Stimulated activated CD4-positive, alpha-beta T cell treated with anti-CD3 and anti-CD28 coated beads, TNF-alpha, amount 100 ng/mL, for 1 hour (primary cell): ENCODE measurements around the gene AKNA.

ENCODE experiments used
- DNase-seq, 3 donors: peaks; one replicate each; pipeline ENCODE4 v3.0.0-alpha.2; 2020; ENCODE audit warnings: low read depth in 3 of 3, low spot score in 1 of 3

The AKNA gene

DNA sequence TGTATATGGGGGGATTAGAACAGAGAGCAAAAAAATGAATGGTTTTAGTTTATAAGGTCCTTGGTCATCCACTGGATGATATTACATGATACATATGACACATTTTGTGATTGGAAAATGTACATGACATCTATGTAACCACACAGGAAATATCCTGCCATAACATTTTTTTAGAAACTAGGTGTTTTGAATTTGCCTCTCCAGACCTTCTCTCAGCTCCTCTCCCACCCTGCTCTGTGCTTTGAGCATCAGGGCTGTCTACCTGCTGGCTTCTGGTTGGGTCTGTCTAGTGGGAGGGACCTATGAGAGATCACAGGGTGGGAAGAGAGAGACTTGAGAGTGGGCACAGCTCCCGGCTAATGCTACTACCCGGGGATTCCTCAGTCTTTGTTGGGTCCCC, 24.4 kb downstream of the AKNA start:
- DNase-seq, result no peak

DNA sequence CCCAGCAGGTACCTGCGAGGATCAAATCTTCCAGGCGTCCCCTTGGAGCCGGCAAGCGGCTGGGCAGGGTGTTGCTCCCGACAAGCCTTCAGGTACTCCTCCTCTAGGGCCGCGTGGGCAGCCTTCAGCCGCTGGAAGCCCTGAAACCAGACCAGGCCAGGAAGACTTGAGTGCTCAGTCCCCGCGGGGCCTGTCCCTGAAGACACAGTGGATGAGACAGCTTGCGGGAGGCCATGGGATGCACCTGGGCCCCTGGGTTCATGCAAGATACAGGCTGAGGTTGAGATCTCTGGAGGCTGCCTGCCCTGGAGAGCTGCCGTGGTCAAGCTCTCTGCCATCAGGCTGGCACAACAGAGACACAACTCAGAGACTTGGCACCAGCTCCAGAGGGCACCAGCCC, 25.4 kb downstream of the AKNA start:
- no peak for DNase-seq

DNA sequence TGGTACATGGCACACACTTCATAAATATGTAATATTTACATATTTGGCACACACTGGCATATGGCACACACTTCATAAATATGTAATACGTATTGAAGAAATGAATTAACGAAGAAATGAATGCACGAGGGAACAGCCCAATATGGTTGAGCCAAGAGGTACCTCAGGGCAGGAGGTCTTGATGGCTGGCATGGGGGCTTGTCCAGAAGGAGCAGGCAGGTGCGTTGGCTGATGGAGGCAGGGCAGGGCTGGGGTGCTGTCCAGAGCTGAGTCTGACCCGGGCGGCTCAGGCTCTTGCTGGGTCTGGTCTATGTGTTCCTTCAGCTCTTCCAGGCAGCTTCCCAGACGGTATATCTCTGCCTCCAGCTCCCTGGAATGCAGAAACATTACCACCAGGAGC, 26.2 kb downstream of the AKNA start:
- no peak for DNase-seq

DNA sequence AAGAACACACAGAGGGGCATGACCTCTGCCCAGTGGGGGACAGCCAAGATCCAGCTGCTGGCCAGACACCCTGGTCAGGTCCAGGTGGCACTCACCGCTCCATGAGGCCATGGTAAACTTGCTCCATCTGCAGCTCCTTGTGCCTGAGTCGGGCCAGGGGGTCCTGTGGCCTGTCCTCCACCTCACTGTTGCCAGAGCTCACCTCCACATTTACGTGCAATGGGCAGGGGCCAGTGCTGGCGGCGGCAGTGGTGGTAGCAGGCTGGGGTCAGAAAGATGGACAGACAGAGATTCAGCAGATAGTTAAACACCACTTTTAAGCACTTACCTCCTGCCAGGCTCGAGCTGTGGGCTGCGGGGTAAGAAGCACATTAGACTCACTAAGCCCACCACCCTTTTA, 28.0 kb downstream of the AKNA start:
- DNase-seq, result no peak

DNA sequence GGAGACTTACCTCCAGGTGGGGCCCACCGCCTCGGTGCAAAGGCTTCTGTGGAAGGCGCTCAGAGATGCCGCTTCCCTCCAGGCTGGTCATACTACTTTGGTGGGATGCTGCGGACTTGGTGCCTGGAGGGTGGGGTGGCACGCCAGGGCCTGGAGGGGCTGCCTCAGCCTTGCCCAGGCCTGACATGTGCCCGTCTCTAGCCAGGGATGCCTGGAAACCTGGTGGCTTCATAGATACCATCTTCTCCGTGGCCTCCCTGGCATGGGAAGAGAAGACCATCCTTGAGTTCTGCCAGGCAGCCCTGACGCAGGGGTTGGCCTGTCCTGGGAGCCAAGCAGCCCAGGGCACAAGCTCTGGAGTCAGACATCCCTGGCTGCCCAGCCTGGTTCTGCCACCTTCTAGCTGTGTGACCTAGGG, 29.9 kb downstream of the AKNA start:
- DNase-seq, result no peak

DNA sequence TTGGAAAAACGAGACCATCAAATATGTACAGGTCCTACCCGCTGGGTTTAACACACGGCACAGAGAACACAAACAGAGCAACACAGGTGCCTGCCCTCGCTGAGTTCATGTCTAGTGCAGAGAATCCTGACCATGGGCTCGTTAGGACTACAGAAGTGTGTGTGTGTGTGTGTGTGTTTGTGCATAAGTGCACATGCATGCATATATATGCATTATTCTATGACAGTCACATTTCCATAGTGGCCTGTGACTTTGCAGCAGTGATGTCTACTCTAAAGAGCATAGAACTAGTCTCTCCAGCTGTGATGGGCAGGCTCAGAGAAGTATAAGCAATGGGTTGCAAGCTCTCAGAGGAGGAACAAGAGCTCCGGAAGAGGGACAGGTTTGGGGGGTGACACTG, 30.4 kb downstream of the AKNA start:
- DNase-seq, result no peak

DNA sequence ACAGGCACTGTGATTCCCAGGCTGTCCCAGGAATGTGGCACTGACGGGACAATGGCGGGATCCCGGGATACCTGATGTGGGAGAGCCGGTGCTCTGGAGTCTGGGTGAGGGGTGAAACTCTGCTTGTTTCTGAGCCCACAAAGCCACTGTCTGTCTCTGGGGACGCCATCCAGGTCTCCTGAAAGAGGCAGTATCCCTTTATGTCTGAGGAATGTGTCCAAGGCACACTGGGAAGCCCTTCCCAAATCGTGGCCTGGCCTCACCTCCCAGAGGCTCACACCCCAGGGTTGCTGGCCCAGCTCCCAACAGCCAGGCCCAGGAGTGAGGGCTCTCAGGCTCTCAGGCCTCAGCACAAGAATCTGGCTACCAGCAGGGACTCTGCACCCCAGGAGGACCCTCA, 31.0 kb downstream of the AKNA start:
- no peak for DNase-seq

DNA sequence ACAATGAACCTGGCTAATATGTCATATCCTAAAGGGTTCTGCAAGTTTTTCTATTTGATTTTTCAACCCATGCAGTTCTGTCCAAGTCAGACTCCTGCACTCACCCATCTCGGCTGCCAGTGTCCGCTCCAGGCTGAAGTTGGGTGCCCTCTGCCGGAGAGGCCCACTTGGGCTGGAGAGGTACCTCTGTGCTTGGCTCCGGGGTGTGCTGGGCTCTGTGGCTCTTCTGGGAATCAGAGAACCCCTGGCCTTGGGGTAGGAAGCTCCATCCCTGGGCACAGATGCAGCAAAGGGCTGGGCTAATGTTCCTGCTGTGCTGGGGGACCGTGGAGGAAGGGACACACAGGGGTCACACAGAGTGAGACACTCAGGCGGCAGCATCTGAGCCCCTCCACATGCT, 32.0 kb downstream of the AKNA start:
- DNase-seq, result no peak

DNA sequence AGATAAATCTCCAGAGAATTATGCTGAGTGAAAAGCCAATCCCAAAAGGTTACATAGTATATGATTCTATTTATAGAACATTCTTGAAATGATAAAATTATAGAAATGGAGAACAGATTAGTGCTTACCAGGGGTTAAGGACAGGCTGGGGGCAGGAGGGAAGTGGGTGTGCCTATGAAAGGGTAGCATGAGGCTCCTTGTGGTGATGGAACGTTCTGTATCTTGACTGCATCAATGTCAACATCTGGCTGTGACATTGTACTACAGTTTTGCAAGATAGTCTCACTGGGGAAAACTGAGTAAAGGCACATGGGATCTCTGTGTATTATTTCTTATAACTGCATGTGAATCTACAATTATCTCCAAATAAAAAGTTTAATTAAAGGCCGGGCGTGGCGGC, 35.9 kb downstream of the AKNA start:
- DNase-seq, result no peak

DNA sequence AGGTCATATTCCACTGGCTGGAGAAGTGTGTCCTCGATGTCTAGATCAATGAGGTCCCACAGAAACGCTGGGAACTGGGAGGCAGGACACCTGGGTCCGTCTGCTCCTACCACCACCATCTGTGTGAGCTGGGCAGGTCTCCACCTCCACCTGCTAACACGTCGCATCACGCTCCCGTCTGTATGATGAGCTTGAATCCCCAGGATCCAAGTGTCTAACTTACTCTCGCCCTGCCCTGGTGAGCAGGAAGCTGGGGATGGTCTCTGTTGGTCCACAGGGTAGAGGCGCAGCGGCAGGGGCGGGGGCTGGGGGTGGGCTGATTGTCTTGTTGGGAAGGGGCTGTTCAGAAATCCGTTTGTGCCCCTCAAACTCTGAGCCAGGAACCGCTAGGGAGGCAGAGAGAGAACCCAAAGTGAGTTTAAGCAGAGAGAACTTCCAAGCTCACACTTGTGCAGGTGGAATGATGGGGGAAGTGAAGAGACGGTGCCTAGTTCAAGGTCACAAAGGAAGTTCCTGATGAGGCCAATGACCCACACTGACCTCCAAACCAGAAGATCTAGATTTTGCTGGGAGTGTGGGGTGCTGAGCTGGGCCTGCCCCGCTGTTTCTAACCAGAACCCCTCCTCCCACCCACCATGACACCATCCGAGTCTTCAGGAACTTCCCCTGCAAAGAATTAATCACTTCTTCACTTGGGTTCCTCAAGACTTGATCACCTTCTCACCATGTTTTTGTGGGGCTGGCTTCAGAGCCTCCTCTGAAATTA, 37.0 kb downstream of the AKNA start:
- DNase-seq, result no peak

DNA sequence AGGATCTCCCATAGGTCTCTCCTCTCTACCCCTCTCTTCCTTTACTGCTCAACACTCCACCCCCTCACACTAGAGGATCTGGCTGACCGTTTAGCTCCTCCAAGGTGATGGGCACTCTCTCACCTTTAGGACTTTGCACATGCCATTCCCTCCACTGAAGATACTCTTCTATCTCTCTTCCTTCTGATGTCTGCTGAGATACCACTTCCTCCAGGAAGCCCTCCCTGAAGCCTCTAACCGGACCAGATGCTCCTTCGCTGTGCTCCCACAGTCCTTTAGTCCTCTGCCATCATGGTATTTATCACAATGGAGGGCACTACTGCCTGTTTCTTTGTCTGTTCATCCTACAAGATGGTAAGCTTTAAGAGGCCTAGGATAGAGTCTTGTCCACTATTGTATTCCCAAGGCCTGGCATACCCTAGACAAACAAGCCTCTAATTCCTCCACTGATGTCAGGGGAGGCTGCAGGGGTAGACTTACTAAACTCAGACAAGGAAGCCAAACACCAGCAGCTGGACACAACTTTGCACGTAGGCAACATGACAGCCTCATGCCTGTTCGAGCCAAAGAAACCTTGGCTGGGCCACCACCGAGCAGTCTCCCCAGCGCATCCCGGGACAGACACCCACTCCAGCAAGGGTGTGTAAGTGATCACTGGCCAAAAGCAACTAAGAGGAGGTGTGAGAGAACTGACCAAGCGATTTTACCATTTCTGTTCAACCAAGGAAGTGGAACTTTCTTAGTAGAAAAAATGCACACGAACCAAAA, 37.9 kb downstream of the AKNA start:
- no peak for DNase-seq

DNA sequence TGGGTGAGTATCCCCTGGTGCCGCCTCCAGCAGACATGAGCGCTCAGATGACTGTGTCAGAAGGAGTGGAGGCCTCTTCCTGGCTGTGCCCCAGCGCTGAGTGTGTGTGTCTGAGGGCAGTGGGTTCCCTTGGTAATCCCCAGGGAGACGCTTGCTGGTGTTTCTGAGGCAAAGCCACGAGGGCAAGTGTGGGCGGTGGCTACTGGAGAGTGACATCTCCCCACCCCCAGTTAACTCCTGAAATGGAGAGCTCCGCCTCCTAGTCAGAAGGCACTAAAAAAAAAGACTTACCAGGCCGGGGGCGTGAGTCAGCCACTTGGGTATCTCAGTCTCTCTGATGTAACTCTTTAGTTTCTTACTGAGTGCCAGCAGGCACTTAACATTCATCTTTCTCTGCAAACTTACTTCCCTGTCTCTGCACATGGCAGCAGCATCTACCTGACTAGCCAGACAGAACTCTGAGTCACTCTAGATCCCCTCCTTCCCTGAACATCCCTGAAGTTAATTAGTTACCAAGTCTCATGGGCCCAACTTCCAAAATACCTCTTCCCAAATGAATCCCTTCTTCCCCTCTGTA, 38.8 kb downstream of the AKNA start:
- peak in 2 of 3 donors; percentile 28 to 71 for DNase-seq

DNA sequence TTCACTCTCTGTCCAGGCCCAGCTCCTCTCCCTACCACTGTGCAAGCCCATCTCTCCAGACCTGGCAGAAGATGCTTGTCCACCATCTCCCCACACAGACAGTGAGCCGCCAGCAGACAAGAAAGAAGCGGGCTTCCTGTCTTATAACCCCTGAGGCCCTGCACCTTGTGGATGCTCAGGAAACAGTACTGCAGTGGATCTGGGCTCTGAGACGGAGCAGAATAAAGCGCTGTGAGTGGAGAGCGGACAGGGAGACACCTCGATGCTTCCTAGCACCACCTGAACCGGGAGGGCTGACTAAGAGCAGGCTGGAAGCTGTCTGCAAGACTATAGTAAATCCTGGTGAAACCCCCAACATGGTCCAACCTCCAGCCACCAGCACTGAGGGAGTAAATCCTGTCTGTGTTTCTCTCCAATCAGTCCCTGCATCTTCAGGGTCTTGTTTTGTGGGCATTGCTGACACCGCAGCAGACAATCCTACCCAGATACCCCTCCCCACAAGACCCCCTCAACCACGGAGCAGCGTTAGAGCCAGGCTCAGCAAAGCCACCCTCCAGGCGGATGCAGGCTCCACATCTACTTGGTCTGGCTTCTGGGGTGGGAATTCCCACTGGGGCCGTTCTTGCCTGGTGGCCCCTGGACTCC, 39.4 kb downstream of the AKNA start:
- DNase-seq, result no peak

DNA sequence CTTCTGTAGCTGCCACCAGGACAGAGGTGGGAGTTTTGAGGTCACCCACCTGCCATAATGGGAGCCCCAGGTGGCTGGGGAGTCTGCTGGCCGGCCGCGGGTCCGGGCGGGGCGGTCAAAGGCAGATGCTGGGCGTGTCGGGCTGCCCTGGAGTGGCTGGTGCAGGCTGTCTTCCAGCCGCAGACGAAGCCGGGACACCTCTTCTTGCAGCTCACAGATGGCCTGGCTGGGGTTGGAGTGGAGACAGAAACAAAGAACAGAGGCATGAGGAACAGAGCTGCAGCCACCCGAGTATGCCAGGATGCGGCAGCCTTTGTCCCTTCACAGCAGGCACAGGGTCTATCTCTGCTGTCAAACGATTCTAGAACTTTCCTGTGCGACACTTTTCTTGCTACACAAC, 40.1 kb downstream of the AKNA start:
- DNase-seq, result no peak

DNA sequence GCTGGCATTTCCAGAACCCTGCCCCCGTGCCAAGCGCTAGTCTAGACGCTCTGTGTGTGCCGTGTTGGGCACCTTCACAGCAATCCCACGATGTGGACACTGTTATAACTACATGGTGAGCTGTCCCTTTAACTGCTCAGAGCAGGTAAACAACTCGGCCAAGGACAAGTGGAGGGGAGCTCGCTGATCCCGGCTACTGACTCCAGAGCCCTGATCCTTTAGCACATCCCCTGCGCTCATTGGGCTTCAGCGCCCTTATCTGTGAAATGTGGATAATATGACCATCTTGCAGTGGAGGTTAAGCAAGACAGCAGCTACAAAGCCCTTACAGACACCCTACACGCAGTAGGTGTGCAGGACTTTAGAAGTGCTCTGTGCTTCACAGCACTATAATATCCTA, 41.6 kb downstream of the AKNA start:
- no peak for DNase-seq

DNA sequence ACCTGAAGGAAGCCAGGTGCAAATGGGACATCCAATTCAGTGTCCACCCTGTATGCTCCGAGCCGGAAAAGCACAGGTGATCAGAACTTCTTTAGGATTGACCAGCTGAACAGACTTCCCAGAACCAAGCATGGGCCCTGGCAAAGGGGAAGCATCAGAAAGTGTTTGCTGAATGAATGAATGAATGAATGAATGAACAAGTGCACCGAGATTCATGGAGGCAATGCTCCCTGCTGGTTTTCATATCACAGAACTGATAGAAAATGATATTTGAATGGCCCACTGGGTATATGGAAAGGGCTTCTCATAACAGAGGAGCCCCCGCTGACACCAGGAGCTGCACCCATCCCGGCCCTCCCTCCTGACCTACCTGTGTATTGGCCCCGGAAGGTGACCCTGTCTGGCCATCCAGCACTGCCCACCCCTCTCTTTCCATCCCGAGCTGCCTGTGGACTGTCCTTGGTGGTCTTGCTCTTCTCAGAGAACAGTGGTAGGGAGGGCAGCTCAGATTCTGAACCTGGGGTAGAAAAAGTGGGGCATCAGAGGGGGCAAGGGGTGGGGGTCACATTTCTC, 42.2 kb downstream of the AKNA start:
- DNase-seq, result no peak

DNA sequence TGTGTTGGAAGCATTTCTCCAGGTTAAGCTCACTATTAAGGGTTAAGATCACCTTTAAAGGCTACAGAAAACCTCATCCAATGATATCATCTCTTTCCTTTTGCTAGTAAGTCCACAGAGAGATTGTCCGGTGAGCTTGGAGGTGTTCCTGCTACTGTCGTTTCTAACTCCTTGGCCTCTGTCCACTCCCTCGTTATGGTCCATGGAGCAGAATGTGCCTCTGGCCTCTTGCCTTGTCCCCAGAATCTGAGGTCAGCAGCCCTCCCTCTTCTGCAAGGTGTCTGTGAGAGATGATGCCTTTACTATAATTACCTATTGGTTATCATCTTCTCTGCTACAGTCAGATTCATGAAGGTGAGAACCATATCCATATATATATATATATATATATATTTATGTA, 43.1 kb downstream of the AKNA start:
- DNase-seq, result no peak

DNA sequence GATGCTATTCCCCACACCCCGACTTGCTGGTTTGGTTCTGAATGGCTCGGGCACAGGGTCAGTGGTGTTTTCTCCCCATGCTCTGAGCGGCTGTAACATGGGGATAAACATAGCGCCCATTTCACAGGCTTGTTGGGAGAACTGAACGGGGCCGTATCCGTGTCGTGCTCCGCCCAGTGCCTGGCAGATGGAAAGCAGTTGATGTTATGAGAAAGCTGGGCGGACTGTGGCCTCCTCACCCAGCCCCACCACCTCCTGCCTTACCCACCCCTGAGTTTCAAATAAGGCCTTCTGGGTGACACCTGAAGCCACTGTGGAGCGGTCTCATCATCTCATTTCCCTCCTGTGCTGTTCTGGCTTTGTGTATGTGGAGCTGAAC, 43.6 kb downstream of the AKNA start:
- DNase-seq, result no peak

DNA sequence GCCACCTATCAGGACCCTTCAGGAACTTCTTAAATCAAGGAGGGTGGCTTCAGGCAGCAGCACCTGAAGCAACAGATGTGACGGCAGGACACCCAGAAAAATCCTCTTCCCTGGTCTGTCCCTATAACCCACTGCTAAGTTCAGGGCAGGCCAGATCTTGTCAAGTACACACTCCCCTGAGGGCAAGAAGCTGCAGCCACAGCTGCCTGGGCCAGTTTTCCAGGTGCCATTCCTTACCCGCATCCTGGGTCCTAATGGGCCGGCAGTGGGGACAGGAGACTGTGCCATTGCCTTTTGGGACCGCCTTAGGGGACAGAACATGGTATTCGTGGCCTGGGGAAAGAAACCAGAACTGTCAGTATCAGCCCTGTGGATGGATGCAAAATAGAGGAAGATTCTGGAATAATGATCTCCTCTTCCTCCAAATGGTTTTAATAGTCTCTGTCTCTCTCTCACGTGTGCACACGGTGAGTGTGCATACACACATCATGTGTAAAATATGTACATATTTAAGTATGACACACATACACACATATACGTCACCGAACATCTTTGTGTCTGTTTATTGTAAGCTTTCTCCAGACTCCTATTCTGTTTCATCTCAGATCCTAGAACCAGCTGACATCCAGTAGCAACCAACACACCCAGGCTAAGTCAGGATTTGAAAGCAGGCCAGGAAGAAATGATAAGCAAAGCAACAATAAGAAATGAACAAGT, 44.2 kb downstream of the AKNA start:
- no peak for DNase-seq

DNA sequence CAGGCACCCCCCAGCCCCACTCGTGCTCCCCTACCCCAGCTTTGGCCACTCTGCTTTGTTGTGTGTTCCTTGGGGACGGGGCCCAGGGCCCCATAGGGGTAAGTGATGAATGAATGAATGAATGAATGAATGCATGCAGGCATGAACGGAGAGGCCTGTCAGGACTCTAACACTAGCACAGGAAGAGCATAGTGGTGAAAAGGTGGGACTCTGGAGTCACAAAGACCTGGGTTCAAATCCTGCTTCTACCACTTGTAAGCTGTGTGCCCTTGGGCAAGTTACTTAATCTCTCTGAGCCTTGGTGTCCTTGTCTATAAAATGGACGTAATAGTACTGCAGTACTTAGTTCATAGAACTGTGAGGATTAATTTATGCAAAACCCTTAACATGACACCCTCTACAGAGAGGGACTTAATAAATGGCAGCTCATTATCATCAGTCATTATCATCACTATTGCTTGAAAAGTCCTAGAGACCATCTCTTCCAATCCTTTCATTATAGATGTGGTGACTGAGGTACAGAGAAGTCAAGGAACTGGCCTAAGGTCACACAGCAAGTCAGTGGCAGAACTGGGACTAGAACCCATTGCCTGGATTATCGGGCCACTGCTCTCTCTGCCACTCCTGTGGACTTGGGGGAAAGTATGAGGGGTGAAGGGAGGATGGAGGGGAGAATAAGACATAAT, 44.9 kb downstream of the AKNA start:
- DNase-seq, result no peak
